Astrocyte (in vitro differentiated cells and primary cell): Measurements from ENCODE around the gene ZFAND5. TPM values are rescaled to one million over a fixed set of nuclear protein-coding genes. Genes with fewer than 3 reads are reported as not detected.

ENCODE experiments used
- DNase-seq: peaks from one replicate; pipeline ENCODE4 v3.0.0-alpha.2; 2010; ENCODE audit warnings: low read depth
- FAIRE-seq: peaks from 2 replicates; lab custom pipeline; 2011; peaks lifted over from hg19 to GRCh38; lab: Jason Lieb, UNC
- H2AFZ ChIP-seq: 2 replicates; pipeline ENCODE4 v1.6.0; 2012; ENCODE audit warnings: low read depth, low read length, inconsistent platforms
- H3K27ac ChIP-seq: 2 replicates; pipeline ENCODE4 v1.5.1; 2011; ENCODE audit warnings: low read depth, low read length, inconsistent platforms
- H3K27me3 ChIP-seq: 2 replicates; pipeline ENCODE4 v1.6.0; 2011; ENCODE audit warnings: low read length, inconsistent platforms; ENCODE audit not compliant: insufficient read depth
- H3K36me3 ChIP-seq: 2 replicates; pipeline ENCODE4 v1.5.1; 2011; ENCODE audit warnings: low read length, inconsistent platforms; ENCODE audit not compliant: insufficient read depth
- H3K4me1 ChIP-seq: 2 replicates; pipeline ENCODE4 v1.5.1; 2011; ENCODE audit warnings: low read length, inconsistent platforms; ENCODE audit not compliant: insufficient read depth
- H3K4me2 ChIP-seq: 2 replicates; pipeline ENCODE4 v1.6.0; 2012; ENCODE audit warnings: low read length, inconsistent platforms
- H3K4me3 ChIP-seq: 2 replicates; pipeline ENCODE4 v1.5.1; 2011; ENCODE audit warnings: low read depth, mild to moderate bottlenecking, low read length, inconsistent platforms; ENCODE audit not compliant: insufficient read depth
- H3K79me2 ChIP-seq: 2 replicates; pipeline ENCODE4 v1.6.0; 2012; ENCODE audit warnings: mild to moderate bottlenecking, low read length, inconsistent platforms; ENCODE audit not compliant: insufficient read depth
- H3K9ac ChIP-seq: 2 replicates; pipeline ENCODE4 v1.6.0; 2012; ENCODE audit warnings: mild to moderate bottlenecking, low read length, inconsistent platforms
- H3K9me3 ChIP-seq: 2 replicates; pipeline ENCODE4 v1.5.1; 2012; ENCODE audit warnings: low read depth, mild to moderate bottlenecking, low read length, inconsistent platforms; ENCODE audit not compliant: insufficient read depth
- H4K20me1 ChIP-seq: 2 replicates; pipeline ENCODE4 v1.6.0; 2012; ENCODE audit warnings: low read length, inconsistent platforms; ENCODE audit not compliant: insufficient read depth
- H3K27ac Mint-ChIP-seq: one replicate; pipeline ENCODE4 v1.8.0; 2021; ENCODE audit warnings: mild to moderate bottlenecking, mixed read lengths; ENCODE audit not compliant: unreplicated experiment
- H3K27me3 Mint-ChIP-seq: one replicate; pipeline ENCODE4 v1.8.0; 2021; ENCODE audit warnings: low read depth, mixed read lengths; ENCODE audit not compliant: unreplicated experiment
- H3K36me3 Mint-ChIP-seq: one replicate; pipeline ENCODE4 v1.8.0; 2021; ENCODE audit warnings: low read depth, mixed read lengths; ENCODE audit not compliant: unreplicated experiment
- H3K4me1 Mint-ChIP-seq: one replicate; pipeline ENCODE4 v1.8.0; 2021; ENCODE audit warnings: low read depth, mixed read lengths; ENCODE audit not compliant: unreplicated experiment
- H3K4me3 Mint-ChIP-seq: one replicate; pipeline ENCODE4 v1.8.0; 2021; ENCODE audit warnings: mild to moderate bottlenecking, moderate library complexity, mixed read lengths; ENCODE audit not compliant: unreplicated experiment
- H3K9me3 Mint-ChIP-seq: one replicate; pipeline ENCODE4 v1.8.0; 2021; ENCODE audit warnings: mild to moderate bottlenecking, mixed read lengths; ENCODE audit not compliant: unreplicated experiment
- CTCF ChIP-seq: IDR thresholded peaks from 2 replicates; pipeline ENCODE4 v1.5.1; 2011; ENCODE audit warnings: low read depth, mild to moderate bottlenecking, inconsistent platforms, low read length, moderate library complexity; ENCODE audit not compliant: insufficient read depth
- EZH2 ChIP-seq: IDR thresholded peaks from 2 replicates; pipeline ENCODE4 v1.6.1; 2012; ENCODE audit warnings: mild to moderate bottlenecking, low read length, inconsistent platforms; ENCODE audit not compliant: insufficient read depth
- total RNA-seq: library from RNA; stranded (reverse); gene quantifications from 2 replicates; pipeline ENCODE4 v1.2.1, GENCODE V29; 2021

The ZFAND5 gene
- total RNA-seq, 1 donor from 2014 or later: 181 TPM

GRCh38 chr9:72337286-72337685 is 27.7 kb downstream of the ZFAND5 start:
- no peaks in the 10 kb centered on the region for H3K36me3 ChIP-seq
- no peaks in the 10 kb centered on the region for H3K9me3 Mint-ChIP-seq
- H3K36me3 Mint-ChIP-seq: no peaks in the 10 kb centered on the region
- H3K27ac Mint-ChIP-seq: no peak overlapping the region
- no peaks in the 10 kb centered on the region for H3K9me3 ChIP-seq
- H3K9ac ChIP-seq: no peak overlapping the region
- H3K4me3 ChIP-seq: no peak overlapping the region
- H3K4me1 ChIP-seq: no peaks in the 10 kb centered on the region
- peaks cover 1% of the 10 kb centered on the region for H3K27me3 Mint-ChIP-seq
- H4K20me1 ChIP-seq: no peaks in the 10 kb centered on the region
- H2AFZ ChIP-seq: no peak overlapping the region
- no peaks in the 10 kb centered on the region for H3K27me3 ChIP-seq
- no peak overlapping the region for H3K4me2 ChIP-seq
- TF ChIP-seq EZH2 (no peak), CTCF (no peak)
- H3K4me3 Mint-ChIP-seq: no peak overlapping the region
- no peaks in the 10 kb centered on the region for H3K79me2 ChIP-seq
- H3K4me1 Mint-ChIP-seq: no peaks in the 10 kb centered on the region
- no peak overlapping the region for H3K27ac ChIP-seq
- DNase-seq (no peak), FAIRE-seq (no peak)

DNA sequence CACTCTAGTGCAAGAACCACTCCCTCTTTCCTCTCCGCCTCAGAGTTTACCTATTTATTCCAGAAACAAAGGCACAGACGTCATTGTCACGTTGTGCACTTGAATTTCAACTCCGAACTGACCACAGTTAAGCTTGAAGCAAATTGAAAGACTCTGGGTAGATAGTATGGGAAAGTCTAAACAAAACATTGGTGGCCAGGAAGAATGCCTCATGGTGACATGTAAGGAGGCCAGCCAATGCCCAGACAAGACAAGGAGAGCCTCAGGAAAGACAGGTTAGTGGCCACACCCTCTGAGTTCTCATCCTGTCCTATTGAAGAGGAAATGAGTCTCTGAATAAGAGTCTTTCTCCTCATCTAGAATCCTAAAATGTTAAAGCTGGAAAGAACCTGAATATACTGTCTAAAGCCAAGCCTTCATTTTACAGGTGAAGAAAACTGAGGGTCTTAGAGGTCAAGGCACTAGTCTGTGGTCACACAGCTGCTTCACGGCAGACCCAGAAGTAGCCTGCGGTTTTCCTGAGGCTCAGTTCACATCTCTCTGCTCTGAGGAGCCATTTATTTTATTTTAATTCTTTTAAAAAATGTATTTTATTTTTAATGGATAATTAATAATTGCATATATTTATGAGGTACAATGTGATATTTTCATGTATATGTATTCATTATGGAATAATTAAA is 30.2 kb downstream of the ZFAND5 start:
- H3K27me3 ChIP-seq: no peaks in the 10 kb centered on the region
- no peaks in the 10 kb centered on the region for H3K4me1 Mint-ChIP-seq
- peaks cover 3% of the 10 kb centered on the region for H3K27me3 Mint-ChIP-seq
- no peak overlapping the region for H3K4me3 Mint-ChIP-seq
- TF ChIP-seq EZH2 (no peak), CTCF (no peak)
- H4K20me1 ChIP-seq: no peaks in the 10 kb centered on the region
- H3K36me3 Mint-ChIP-seq: no peaks in the 10 kb centered on the region
- DNase-seq: no peak
- H3K4me1 ChIP-seq: no peaks in the 10 kb centered on the region
- no peak overlapping the region for H3K27ac Mint-ChIP-seq
- H3K9me3 Mint-ChIP-seq: no peaks in the 10 kb centered on the region
- H3K9ac ChIP-seq: no peak overlapping the region
- no peak overlapping the region for H2AFZ ChIP-seq
- H3K4me2 ChIP-seq: no peak overlapping the region
- H3K27ac ChIP-seq: no peak overlapping the region
- no peaks in the 10 kb centered on the region for H3K9me3 ChIP-seq
- no peak overlapping the region for H3K4me3 ChIP-seq
- no peaks in the 10 kb centered on the region for H3K79me2 ChIP-seq
- no peak for FAIRE-seq
- H3K36me3 ChIP-seq: no peaks in the 10 kb centered on the region

GRCh38 chr9:72333709-72334108 is 31.3 kb downstream of the ZFAND5 start:
- no peak overlapping the region for H3K4me3 Mint-ChIP-seq
- Histone ChIP-seq H3K79me2 (no peaks in the 10 kb centered on the region), H4K20me1 (no peaks in the 10 kb centered on the region), H2AFZ (no peak overlapping the region), H3K9me3 (no peaks in the 10 kb centered on the region), H3K4me2 (no peak overlapping the region), H3K27me3 (no peaks in the 10 kb centered on the region), H3K9ac (no peak overlapping the region), H3K36me3 (no peaks in the 10 kb centered on the region), H3K27ac (no peak overlapping the region), H3K4me3 (no peak overlapping the region), H3K4me1 (no peaks in the 10 kb centered on the region)
- DNase-seq (no peak), FAIRE-seq (no peak)
- H3K36me3 Mint-ChIP-seq: no peaks in the 10 kb centered on the region
- H3K27ac Mint-ChIP-seq: no peak overlapping the region
- H3K27me3 Mint-ChIP-seq: peaks cover 3% of the 10 kb centered on the region
- TF ChIP-seq EZH2 (no peak), CTCF (no peak)
- no peaks in the 10 kb centered on the region for H3K9me3 Mint-ChIP-seq
- no peaks in the 10 kb centered on the region for H3K4me1 Mint-ChIP-seq
